NCI-H2171 treated with DMSO at 0.1 percent for 48 hours (cell line): Measurements from ENCODE around the gene C1orf53.
"Not testable (repeated sequence)": the region's sequence is repeated elsewhere in the genome, so short reads cannot be mapped to it uniquely, and the experiment has no call there.

ENCODE experiments used
- DNase-seq: peaks from one replicate; lab custom pipeline; 2025; lab: John Stamatoyannopoulos, UW

Gene C1orf53

DNA sequence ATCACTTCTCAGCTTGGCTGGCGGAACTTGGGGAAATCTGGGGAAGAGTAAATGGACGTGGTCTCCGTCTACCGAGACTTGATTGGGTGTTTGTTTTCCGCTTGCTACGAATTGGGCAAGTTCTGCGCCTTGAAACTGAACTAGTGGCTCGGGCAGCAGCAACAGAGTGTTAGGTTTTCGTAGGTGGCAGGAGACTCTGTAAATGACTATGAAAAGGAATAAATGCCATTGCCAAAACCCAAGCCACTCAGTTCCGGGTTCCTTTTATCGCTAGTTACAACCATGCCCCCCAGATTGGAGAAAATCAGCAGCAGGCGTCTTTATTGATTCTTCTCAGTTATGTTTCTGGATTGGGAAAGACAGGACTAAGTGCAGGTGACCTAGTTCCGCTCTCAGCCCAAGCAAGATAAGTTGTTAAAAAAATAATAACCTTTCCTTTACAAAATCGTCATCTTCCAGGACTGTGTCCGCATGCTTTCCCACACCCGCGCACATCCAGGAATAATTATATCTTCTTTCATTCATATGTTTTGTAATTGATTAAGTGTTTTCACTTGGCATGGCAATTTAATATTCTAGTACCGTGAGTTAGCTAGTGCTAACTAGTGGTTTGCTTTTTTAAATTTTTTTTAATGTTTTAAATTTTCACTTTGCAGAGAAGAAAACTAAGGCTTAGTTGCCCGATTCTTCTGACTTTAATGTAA lies 18.1 kb downstream of the C1orf53 start:
- DNase-seq, result no peak

DNA sequence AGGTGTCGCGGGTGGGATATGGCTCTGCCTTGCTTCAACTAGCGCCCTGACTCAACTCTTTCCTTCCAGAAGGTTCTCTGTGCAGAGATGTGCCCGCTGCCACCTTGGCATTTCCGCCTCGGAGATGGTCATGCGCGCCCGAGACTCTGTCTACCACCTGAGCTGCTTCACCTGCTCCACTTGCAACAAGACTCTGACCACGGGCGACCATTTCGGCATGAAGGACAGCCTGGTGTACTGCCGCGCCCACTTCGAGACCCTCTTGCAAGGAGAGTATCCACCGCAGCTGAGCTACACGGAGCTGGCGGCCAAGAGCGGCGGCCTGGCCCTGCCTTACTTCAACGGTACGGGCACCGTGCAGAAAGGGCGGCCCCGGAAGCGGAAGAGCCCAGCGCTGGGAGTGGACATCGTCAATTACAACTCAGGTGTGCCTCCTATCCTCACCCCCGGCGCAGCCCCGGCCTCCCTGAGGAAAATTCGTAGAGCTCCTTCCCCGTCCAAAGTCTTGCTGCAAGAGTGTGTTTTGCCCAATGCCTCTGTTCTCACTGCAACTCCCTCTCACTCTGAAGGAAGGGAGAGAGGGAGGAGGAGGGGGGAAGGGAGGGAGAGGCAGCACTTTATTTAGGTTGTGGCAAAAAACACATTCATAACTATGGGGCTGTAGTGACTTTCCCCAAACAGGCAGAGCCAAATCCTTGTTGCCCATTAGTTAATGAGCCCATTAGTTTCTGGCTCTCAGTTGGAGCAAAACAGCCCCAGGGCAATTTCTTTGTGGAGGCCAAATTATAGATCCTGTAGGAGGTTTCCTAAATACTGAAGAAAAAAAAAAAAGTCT lies 19.0 kb downstream of the C1orf53 start:
- no peak for DNase-seq

DNA sequence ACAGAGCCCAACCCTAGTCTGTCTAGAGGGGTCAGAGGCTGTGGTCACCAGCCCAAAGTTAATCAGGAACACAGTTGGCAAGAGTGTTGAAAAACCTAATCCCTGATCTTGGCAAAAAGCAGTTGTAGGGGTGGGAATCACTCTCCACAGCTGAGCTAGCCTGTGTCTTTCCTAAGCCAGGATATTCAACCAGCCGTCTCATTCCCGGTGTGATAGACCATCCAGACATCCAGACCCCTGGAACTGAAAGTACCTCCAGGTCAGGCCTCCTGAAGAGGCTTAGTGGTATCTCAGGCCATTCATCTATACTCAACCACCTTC lies 19.6 kb downstream of the C1orf53 start:
- DNase-seq, result no peak

DNA sequence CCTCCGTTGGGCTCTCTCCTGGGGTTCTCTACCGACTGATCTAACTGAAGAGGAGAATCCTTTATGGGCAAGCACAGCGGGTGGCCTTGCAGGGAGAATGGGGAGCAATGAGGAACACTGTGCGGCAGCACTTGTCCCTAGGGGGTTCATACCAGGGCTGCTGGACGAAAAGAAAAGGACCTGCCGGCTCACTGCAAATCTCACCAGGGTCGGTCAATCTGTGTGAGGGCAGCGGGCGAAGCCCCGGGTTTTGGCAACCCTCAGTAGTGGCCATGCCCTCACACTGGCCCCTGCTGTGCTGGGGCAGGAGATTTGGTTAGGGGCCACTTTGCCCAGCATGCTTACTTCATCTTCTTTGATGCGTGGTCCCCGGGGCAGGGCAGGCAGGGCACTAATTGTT lies 20.6 kb downstream of the C1orf53 start:
- no peak for DNase-seq

DNA sequence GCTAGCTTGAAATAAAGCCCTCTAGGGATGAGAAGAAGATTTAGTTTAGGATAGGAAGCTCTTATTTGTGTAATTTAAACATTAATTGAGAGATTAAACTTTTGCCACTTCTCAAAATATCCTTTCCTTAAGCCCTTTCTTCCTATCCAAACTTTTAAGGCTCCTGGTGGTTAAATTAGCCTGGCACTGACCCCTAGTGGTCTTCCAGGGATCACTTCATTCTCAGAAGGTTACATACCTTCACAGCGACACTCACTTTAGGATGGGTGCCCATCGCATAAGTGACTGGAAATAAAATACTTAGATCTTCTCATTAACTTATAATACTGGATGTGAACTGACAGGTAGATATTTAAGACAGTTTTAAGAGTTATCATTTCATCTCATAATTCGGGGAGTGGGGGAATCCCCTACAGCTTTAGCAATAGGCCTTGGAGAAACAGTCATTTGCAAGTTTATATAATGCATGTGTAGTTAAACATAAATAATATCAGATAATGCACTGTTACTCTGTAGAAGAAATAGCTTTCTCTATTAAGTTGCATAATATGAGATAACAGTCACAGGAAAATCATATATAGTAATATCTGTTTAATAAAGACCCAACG lies 22.2 kb downstream of the C1orf53 start:
- DNase-seq, result peak; percentile 54

DNA sequence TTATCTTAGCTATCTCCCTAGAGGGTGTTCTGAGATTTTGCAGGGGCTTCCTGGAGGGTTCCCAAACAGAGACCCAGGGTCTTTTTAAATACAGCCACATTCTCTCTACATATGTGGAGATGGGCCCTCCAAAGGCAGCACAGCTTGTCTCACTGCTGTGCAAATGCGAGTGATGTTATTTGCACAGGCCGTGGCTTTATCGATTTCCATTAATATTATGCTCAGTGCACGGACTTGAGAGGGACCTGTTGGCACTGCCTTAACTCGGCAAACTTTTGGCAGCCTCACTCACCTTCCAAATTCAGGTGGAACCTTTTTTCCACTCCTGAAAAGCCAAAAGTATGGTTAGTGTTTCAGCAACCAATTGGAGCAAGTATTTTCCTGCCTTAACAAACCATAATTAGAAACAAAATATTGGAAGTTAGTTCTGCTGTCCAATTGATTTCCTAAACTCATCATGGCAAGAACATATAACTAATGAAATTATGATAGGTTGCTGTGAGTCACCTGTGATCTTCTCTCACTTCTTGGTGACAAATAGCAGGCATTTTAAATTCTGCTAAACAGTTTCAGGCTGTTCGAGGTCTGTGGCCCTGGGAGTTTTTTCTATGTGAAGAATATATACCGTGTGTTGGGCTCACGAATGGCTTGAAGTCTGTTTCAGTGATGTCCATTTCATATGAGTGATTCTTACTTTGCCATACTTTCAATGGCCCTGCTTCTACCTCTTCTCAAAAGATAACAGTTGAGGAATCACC lies 25.7 kb downstream of the C1orf53 start:
- no peak for DNase-seq

DNA sequence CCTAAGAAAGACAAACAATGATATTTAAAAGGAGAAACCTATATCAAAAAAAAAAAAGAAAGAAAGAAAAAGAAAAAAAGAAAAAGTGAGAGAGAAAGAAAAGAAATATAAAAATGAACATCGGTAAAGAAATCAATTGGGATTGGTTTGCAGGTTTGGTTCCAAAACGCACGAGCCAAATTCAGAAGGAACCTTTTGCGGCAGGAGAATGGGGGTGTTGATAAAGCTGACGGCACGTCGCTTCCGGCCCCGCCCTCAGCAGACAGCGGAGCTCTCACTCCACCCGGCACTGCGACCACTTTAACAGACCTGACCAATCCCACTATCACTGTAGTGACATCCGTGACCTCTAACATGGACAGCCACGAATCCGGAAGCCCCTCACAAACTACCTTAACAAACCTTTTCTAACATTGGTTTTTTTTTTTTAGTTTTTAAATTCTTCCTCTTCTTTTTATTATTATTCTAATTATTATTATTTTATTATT lies 26.5 kb downstream of the C1orf53 start:
- no peak for DNase-seq

DNA sequence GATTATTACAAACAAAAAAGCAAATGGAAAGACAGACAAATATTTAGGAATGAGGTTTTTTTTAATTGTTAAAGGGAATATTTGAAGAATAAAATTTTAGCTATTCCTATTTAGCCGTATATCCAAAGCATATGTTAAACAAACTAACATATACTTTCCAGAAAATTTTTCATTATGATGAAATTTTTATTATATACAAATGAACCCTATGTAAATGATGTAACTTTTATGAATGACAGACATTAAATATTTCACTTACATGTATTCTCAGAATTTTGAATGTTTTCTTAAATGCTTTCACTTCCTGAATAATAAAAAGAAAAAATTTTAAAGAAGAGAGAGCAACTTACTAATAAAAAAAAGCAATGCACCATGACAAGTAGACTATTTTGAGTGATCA lies 30.6 kb downstream of the C1orf53 start:
- DNase-seq, result no peak

DNA sequence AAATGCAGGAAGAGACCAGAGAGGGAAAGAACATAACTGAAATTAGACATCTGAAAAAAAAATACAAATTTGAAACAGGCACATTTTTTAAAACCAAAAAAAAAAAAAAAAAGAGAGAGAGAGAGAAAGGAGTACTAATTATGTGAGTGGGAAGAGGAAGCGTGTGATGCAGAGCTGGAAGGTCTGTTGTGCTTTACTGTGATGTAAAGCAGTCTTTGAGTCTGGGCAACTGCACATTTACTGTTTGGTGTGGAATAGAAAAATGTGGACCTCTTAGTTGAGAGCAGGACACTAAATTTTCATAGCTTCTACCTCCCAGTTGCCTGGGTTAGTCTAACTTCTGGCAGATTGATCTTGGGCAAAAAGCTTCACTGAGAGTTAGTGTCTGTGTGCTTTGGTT lies 31.2 kb downstream of the C1orf53 start:
- DNase-seq, result no peak

DNA sequence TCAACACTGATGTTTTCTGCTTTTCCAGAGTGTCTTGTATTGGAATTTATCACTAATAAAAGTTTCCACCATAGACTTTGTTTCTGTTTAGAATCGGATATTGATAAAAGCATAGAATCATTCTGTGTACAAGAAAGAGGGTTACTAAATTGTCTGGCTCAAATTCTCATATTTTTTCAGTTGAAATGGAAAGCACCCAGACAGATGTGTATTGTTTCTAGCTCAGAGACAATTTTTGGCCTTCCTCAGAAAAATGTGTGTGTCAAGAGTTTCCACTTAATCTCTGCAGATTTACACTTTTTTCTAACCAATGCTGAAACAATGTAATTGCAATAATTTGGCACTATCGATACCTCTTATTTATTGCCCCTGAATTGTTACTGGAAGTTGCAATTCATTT lies 35.0 kb downstream of the C1orf53 start:
- no peak for DNase-seq

DNA sequence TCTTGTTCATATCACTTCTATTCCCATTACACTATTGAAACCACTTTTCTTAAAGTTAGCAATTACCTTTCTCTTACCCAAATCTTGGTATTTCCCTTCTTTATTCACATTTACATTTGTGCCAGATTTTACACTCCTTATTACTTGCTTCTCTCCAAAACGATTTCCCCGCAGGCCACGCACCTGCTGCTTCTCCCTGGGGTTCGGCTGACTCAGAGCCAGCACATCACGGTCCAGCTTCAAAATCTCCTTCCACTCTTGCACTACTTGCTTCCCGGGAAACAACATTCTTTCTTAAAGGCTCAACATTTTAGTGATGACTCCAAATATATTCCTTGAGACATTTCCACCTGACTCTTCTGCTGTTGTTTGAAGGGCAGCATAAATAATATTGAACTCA lies 35.5 kb downstream of the C1orf53 start:
- no peak for DNase-seq

DNA sequence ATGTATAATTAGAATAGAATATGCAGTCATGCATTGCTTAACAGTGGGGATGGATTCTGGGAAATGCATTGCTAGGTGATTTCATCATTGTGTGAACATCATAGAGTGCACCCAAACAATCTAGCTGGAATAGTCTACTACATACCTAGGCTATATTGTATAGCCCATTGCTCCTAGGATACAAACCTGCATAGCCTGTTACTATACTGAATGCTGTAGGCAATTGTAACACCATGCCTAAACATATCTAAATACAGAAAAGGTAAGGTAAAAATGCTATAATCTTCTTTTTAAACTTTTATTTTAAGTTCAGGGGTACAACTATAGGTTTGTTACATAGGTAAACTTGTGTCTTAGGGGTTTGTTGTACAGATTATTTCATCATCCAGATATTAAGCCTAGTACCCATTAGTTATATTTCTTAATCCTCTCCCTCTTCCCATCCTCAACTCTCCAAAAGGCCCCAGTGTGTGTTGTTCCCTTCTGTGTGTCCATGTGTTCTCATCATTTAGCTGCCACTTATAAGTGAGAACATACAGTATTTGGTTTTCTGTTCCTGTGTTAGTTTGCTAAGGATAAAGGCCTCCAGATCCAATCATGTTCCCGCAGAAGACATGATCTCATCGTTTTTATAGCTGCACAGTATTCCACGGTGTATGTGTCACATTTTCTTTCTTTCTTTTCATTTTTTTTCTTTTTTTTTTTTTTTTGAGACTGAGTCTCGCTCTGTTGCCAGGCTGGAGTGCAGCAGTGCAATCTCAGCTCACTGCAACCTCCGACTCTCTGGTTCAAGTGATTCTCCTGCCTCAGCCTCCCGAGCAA lies 36.9 kb downstream of the C1orf53 start:
- DNase-seq, result not testable (repeated sequence)

DNA sequence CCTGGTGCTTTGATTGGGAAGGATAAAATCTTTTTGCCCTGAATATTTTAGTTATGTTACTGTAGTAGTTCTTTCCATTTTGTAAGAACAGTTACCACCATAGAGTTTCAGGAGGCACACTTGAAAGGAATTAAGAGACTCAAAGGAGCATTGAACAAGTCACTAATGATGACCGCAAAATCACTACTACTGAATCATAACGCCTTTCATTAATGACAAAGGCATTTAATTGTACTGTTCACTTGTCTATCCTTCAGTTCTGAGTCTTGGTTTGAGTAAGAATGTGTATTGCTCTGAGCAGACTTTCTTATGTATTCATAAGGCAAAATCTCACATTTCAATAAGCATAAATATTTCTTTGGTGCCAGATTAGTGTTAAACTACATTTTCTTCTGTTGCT lies 39.6 kb downstream of the C1orf53 start:
- no peak for DNase-seq

DNA sequence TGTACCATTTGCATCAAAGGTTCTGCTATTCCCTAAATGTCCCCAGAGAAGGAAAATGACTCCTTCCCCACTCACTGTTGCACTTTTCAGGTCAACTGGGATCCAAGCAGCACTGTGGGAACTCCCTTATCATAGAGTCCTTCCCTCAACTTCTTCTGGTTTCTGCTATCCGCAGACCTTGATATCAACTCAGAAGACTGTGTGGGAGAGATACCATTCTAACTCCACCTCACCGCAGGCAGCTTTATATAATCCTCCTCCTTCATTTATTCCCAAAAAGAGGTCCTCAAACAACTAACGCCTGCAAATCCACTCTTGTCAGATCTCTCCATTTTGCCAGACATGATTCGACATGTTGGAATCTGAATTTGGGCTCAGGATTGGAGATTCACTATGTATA lies 42.1 kb downstream of the C1orf53 start:
- no peak for DNase-seq

DNA sequence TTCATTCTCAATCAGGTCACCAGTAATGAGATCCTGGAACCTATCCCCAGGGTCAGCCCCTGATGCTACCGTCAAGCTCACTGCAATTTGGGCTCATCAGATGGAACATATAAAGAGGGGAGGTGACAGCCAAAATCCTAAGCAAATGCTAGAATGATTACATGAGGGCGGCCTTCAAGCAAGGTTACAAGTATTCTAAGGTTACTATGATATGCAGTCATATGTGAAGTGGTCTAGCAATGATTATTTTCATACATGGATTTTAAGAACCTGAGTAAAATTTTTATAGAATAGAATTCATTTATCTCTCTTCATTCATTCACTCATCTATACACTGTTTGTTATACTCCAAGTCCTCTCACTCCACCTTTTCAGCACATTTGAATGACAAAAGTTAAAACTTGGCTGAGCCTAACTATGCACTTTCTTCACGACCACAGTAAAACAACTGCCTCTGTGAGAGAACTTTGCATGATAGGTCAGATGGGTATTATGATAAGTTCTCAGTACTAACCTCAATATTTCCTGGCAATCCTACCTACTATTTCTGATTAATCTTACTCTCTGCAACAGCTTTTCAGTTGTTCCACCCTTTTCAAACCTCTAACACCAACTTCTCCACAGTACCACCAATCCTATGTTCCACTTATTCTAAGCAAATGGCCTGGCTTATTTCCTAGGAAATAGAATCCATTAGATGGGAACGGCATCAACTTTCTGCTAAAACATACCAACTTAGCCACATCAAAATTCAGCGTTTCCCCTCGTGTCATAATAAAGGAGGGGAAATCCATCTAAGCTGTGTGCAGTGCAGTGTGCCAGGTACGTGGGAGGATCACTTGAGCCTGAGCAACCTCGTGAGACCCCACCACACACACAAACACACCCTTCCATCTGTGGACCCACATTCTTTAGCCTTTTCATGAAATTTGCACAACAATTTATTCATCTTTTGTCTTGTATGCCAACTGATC lies 46.8 kb downstream of the C1orf53 start:
- DNase-seq, result no peak

DNA sequence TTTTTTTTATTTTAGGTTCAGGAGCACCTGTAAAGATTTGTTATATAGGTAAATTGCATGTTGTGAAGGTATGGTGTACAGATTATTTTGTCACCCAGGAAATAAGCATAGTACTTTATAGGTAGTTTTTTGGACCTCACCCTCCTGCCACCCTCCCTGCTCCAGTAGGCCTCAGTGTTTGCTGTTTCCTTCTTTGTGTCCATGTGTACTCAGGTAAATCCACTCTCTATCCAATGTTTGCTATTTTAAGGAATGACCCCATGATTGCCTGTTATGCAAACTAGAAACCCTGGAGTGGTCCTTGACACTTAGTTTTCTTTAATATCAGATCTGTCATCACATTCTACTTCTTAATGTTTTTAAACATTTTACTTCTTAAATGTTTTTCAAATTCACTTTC lies 48.7 kb downstream of the C1orf53 start:
- DNase-seq, result no peak

DNA sequence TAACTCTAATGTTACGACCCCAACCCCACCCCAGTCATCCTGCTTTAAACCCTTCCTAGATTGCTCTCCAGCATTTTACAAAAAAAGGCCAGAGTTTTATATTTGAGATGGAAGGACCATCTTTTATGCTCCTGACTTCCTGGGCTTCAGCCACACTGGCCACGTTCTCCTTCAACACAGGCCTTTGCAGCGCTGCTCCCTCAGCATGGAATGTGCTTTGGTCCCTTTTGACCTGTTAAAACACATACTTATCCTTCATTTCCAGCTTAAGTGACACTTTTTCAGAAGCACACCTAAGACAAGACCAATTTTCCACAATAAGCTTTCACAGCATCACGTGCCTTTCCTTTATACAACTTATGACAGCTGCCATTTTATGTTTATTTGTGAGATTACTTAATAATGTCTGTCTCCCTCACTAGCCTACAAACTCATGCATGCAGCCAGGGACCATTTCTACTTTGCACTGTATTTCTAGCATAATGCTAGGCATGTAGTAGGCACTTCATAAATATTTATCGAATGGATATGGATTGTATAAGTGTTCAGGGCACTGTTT lies 49.3 kb downstream of the C1orf53 start:
- no peak for DNase-seq

DNA sequence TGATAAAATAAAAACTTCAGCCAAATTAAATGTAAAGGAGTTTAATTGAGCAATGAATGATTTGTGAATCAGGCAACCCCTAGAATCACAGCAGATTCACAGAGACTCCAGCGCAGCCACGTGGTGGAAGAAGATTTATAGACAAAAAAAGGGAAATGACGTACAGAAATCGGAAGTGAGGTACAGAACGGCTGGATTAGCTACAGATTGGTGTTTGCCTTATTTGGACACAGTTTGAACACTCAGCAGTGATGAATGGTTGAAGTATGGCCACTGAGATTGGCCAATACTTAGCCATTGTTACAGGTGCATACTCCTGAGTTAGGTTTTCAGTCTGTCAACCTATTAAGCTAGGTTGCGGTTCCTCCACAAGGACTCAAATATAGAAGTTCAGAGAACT lies 51.0 kb downstream of the C1orf53 start:
- not testable (repeated sequence) for DNase-seq

DNA sequence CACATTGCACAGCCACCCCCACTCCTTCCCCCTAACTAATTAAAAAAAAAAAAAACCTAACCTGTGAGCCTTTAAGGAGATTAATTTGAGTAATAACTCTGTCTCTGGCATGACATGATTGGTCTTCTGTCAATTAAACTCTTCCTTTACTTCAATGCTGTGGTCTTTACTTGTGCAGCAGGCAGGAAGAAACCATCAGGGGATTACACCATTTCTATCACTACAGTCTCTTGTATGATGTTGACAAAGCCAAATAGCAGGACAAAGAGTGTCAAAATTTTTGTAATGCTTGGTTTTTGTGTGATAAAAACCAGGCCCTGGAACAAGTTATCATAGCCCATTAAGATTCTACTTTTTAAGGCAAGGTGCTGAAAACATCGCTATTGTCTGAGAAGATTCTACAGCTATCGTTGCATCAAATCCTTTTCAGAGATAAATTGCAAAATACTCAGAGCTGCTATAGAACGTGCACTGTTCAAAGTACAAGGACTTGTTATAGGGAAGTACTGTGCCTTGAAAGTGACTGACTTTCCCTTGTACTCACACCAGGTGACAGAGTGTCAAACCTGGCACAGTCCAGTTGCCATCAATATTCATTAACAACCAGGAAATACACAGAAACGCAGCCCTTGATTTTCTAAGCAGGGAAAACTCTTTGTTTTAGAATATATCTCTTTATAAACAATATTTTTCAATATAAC lies 52.4 kb downstream of the C1orf53 start:
- no peak for DNase-seq
